Uterus (tissue), 4 donors: ENCODE results near the gene KRTAP3-3. TPM values are rescaled to one million over a fixed set of nuclear protein-coding genes. Genes with fewer than 3 reads are reported as not detected.

Experiments used
- DNase-seq, 2 donors: peaks; one replicate each; pipeline ENCODE4 v3.0.0-alpha.2; 2019 to 2020
- H3K27ac ChIP-seq, 2 donors: fragments of 200-600 bp; sonication (generic); 1 replicate in 1 of 2; 2 replicates in 1 of 2; pipeline ENCODE4 v1.5.1; 2016 to 2018
- H3K27me3 ChIP-seq, 2 donors: fragments of 200-600 bp; sonication (generic); one replicate each; pipeline ENCODE4 v1.5.1; 2018 to 2019; ENCODE audit warnings: control low read depth in 1 of 2
- H3K36me3 ChIP-seq, 2 donors: fragments of 200-600 bp; sonication (generic); one replicate each; pipeline ENCODE4 v1.5.1; 2019; ENCODE audit warnings: control low read depth in 1 of 2
- H3K4me1 ChIP-seq, 2 donors: fragments of 200-600 bp; sonication (generic); one replicate each; pipeline ENCODE4 v1.5.1; 2018 to 2019; ENCODE audit warnings: control low read depth in 1 of 2
- H3K4me3 ChIP-seq, 2 donors: fragments of 200-600 bp; sonication (generic); 1 replicate in 1 of 2; 2 replicates in 1 of 2; pipeline ENCODE4 v1.5.1; 2018 to 2019; ENCODE audit warnings: mild to moderate bottlenecking in 1 of 2
- H3K9me3 ChIP-seq, 2 donors: fragments of 200-600 bp; sonication (generic); one replicate each; pipeline ENCODE4 v1.5.1; 2019; ENCODE audit warnings: control low read depth in 1 of 2
- CTCF ChIP-seq, 4 experiments: fragments of 200-600 bp in 2 of 4; fragments of 450-650 bp in 2 of 4; sonication (generic) in 2 of 4; IDR thresholded peaks; one replicate each; pipeline ENCODE4 v1.5.1; 2016 to 2019; ENCODE audit warnings: antibody characterized with exemption in 4 of 4, mild to moderate bottlenecking in 2 of 4, moderate library complexity in 1 of 4
- POLR2A ChIP-seq, 2 donors: fragments of 450-650 bp; IDR thresholded peaks; one replicate each; pipeline ENCODE4 v1.6.1; 2016; ENCODE audit warnings: antibody characterized with exemption in 2 of 2, mild to moderate bottlenecking in 1 of 2, moderate library complexity in 1 of 2
- intact Hi-C: fragments of 100-400 bp; cut with DNase I; formaldehyde crosslinking; loops from one replicate; pipeline ENCODE4 v1.15.1; 2023; ENCODE audit warnings: low total_unique reads
- total RNA-seq, 4 donors: library from RNA; depleted of rRNA in 3 of 4; stranded (reverse); fragments of >200 nt in 3 of 4; gene quantifications; one replicate each; pipeline versions ENCODE4 v1.1.0 to v1.2.4, GENCODE V29; 2014 to 2023
- donor health status: DM: yes; HTN: yes; CAD: no.

KRTAP3-3 gene
- total RNA-seq, 4 donors from 2014 or later, result not detected

- intact Hi-C loops, result no loop called here
- Histone ChIP-seq H3K27ac (no peak within 1 kb of the TSS), H3K9me3 (no peaks in the 10 kb centered on the region), H3K36me3 (no peaks in the 10 kb centered on the region), H3K4me3 (no peak within 1 kb of the TSS), H3K27me3 (no peaks in the 10 kb centered on the region), H3K4me1 (no peaks in the 10 kb centered on the region)
- no peak for DNase-seq
- TF ChIP-seq POLR2A (IDR thresholded peaks at IDR 0.05) (no peak), CTCF (IDR thresholded peaks at IDR 0.05) (no peak)
Measured at GRCh38 chr17:41026715-41027471, 32.9 kb upstream of the KRTAP3-3 start, which contains the start of gene KRTAP1-5. TSS of gene KRTAP1-5 (minus strand) at chr17:41027208. CDS start at chr17:41027155, 53 bp downstream.

- Histone ChIP-seq H3K4me1 (no peaks in the 10 kb centered on the region), H3K27ac (no peak overlapping the region), H3K4me3 (no peak overlapping the region), H3K27me3 (no peaks in the 10 kb centered on the region), H3K9me3 (no peaks in the 10 kb centered on the region), H3K36me3 (no peaks in the 10 kb centered on the region)
- no peak for TF ChIP-seq POLR2A (IDR thresholded peaks at IDR 0.05)
- TF ChIP-seq CTCF (IDR thresholded peaks at IDR 0.05), result no peak
- no peak for DNase-seq
- intact Hi-C loops, result no loop called here
Measured at GRCh38 chr17:41024697-41025096, 30.7 kb upstream of the KRTAP3-3 start.

DNA sequence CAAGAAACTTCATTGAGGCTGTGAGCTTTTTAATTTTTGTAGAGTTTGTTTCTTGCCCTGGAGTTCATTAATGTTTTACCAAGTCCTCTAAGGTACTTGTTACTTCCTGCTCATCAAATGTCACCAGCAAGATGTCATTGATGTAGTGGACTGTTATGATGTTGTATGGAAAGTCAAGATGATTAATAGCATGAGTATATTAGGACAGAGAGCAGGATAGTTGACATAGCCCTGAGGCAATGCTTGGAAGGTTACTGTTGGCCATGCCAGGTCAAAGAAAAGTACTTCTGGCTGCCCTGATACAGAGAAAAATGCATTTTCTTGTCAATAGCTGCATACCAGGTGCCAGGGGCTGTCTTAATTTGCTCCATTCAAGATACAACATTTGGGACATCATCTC, 26.4 kb upstream of the KRTAP3-3 start:
- no peak overlapping the region for H3K4me3 ChIP-seq
- no peaks in the 10 kb centered on the region for H3K4me1 ChIP-seq
- no peaks in the 10 kb centered on the region for H3K27me3 ChIP-seq
- TF ChIP-seq POLR2A (IDR thresholded peaks at IDR 0.05) (no peak), CTCF (IDR thresholded peaks at IDR 0.05) (no peak)
- no peak for DNase-seq
- intact Hi-C loops, result no loop called here
- H3K27ac ChIP-seq, result no peak overlapping the region
- no peaks in the 10 kb centered on the region for H3K9me3 ChIP-seq
- no peaks in the 10 kb centered on the region for H3K36me3 ChIP-seq

DNA sequence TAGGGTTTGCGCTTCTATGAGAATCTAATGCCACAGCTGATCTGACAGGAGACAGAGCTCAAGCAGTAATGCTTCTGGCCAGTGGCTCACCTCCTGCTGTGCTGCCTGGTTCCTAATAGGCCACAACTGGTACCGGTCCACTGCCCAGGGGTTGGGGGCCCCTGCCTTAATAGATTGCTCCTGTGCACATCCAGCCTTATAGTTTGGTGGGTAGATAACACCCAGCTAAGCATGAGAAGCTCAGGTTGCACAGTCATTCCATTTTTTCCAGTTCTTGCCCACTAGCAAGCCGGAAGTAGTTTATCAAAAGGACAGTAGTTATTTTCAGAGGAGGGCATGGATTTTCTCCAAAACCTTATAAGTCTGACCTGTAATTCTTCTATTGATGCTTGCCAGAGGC, 25.5 kb upstream of the KRTAP3-3 start:
- no peaks in the 10 kb centered on the region for H3K4me1 ChIP-seq
- no peaks in the 10 kb centered on the region for H3K36me3 ChIP-seq
- TF ChIP-seq POLR2A (IDR thresholded peaks at IDR 0.05) (no peak), CTCF (IDR thresholded peaks at IDR 0.05) (no peak)
- intact Hi-C loops, result no loop called here
- no peak overlapping the region for H3K27ac ChIP-seq
- H3K4me3 ChIP-seq, result no peak overlapping the region
- H3K9me3 ChIP-seq, result no peaks in the 10 kb centered on the region
- DNase-seq, result no peak
- no peaks in the 10 kb centered on the region for H3K27me3 ChIP-seq

DNA sequence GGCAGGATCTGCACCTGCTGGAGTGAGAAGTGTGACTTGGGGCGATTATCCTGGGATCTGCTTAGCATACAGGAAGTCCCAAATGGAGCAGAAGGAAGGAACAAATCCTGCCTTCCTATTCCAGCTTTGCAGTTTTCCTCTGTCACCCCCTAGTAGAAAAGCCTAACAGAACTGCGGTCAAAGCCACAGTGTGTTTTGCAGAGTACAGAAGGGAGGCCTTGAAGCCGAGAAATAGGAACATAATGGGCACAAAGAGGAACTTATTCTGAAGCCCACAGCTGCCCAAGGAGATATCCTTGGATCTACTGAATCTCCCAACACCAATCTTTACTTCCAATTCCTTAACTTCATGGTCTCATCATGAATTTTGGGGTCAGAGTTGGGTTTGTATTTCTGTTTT, 24.6 kb upstream of the KRTAP3-3 start:
- H3K4me3 ChIP-seq, result no peak overlapping the region
- H3K9me3 ChIP-seq, result no peaks in the 10 kb centered on the region
- H3K36me3 ChIP-seq, result no peaks in the 10 kb centered on the region
- no peak for TF ChIP-seq CTCF (IDR thresholded peaks at IDR 0.05)
- no peak for TF ChIP-seq POLR2A (IDR thresholded peaks at IDR 0.05)
- no peaks in the 10 kb centered on the region for H3K4me1 ChIP-seq
- intact Hi-C loops, result no loop called here
- no peak for DNase-seq
- H3K27me3 ChIP-seq, result no peaks in the 10 kb centered on the region
- no peak overlapping the region for H3K27ac ChIP-seq
